A549 (cell line): ENCODE results near the gene MYRIP. TPM values are rescaled to one million over a fixed set of nuclear protein-coding genes. Genes with fewer than 3 reads are reported as not detected.
"Not testable (repeated sequence)": the region's sequence is repeated elsewhere in the genome, so short reads cannot be mapped to it uniquely, and the experiment has no call there.

Source experiments
- ATAC-seq, 2 experiments: fragments of 200-7000 bp in 1 of 2; fragments of >200 bp in 1 of 2; cut with Nextera tagmentation in 1 of 2; cut with Tn5 transposase in 1 of 2; 3 replicates each; pipeline versions ENCODE4 v1.8.0 to v1.9.1; 2018 to 2020; ENCODE audit warnings: mild to moderate bottlenecking in 1 of 2, moderate library complexity in 1 of 2
- CTCF ChIA-PET: fragments of 300-600 bp; sonication (Branson Sonifier 250); formaldehyde crosslinking; extraction: SDS; loops from one replicate; lab custom pipeline; 2021; ENCODE audit warnings: antibody characterized with exemption, inconsistent platforms; lab: Yijun Ruan, JAX
- POLR2A ChIA-PET: fragments of 350-600 bp; formaldehyde crosslinking; extraction: SDS; loops from one replicate; lab custom pipeline; 2021; ENCODE audit warnings: antibody characterized with exemption, inconsistent platforms; lab: Yijun Ruan, JAX
- DNase-seq, 2 experiments: peaks; one replicate each; pipeline versions ENCODE4 v3.0.0 to v3.0.0-alpha.2; 2011 to 2016; ENCODE audit warnings: low read depth in 1 of 2, low spot score in 1 of 2
- FAIRE-seq: peaks from 2 replicates; lab custom pipeline; 2011; peaks lifted over from hg19 to GRCh38; lab: Jason Lieb, UNC
- H3K27ac ChIP-seq, 2 experiments: fragments of >200 bp; sonication (Bioruptor Twin); formaldehyde crosslinking; 3 replicates each; pipeline ENCODE4 v1.5.1; 2016 to 2017
- H3K4me1 ChIP-seq: fragments of >200 bp; sonication (Bioruptor Twin); formaldehyde crosslinking; 3 replicates; pipeline ENCODE4 v1.6.1; 2016
- H3K4me2 ChIP-seq: fragments of >200 bp; sonication (Bioruptor Twin); formaldehyde crosslinking; 3 replicates; pipeline ENCODE4 v1.6.1; 2016
- H3K4me3 ChIP-seq: fragments of >200 bp; sonication (Bioruptor Twin); formaldehyde crosslinking; 3 replicates; pipeline ENCODE4 v1.5.1; 2016
- H3K9me3 ChIP-seq: fragments of >200 bp; sonication (Bioruptor Twin); formaldehyde crosslinking; 3 replicates; pipeline ENCODE4 v1.6.1; 2016
- BHLHE40 ChIP-seq: IDR thresholded peaks from 2 replicates; pipeline ENCODE4 v1.6.1; 2012; ENCODE audit warnings: low read depth, low read length, inconsistent platforms
- CEBPB ChIP-seq, 2 experiments: fragments of >200 bp in 1 of 2; sonication (Bioruptor Twin) in 1 of 2; formaldehyde crosslinking in 1 of 2; IDR thresholded peaks; 2 replicates each; pipeline ENCODE4 v1.6.1; 2012 to 2016
- CTCF ChIP-seq: fragments of >200 bp; sonication (Bioruptor Twin); formaldehyde crosslinking; IDR thresholded peaks from 3 replicates; pipeline ENCODE4 v1.5.1; 2016
- EHF ChIP-seq: fragments of 250-450 bp; sonication (Bioruptor Pico); IDR thresholded peaks from 2 replicates; pipeline ENCODE4 v1.5.0; 2020; ENCODE audit warnings: mild to moderate bottlenecking
- ELK1 ChIP-seq: fragments of 150-350 bp; IDR thresholded peaks from 2 replicates; pipeline ENCODE4 v1.6.1; 2014; ENCODE audit warnings: low read depth, mild to moderate bottlenecking, low read length
- EP300 ChIP-seq, 2 experiments: fragments of >200 bp; sonication (Bioruptor Twin); formaldehyde crosslinking; IDR thresholded peaks; 2 replicates in 1 of 2; 3 replicates in 1 of 2; pipeline ENCODE4 v1.6.1; 2016 to 2017
- ESRRA ChIP-seq: fragments of 150-350 bp; IDR thresholded peaks from 2 replicates; pipeline ENCODE4 v1.6.1; 2014; ENCODE audit warnings: mild to moderate bottlenecking, low read length, borderline replicate concordance
- FOSB ChIP-seq: fragments of 250-450 bp; sonication (Bioruptor Pico); IDR thresholded peaks from 2 replicates; pipeline ENCODE4 v1.5.0; 2020; ENCODE audit warnings: mild to moderate bottlenecking, moderate library complexity
- FOXS1 ChIP-seq: fragments of 250-450 bp; sonication (Bioruptor Pico); IDR thresholded peaks from 2 replicates; pipeline ENCODE4 v1.5.0; 2020; ENCODE audit warnings: mild to moderate bottlenecking, moderate library complexity
- HEYL ChIP-seq: fragments of 250-450 bp; sonication (Bioruptor Pico); IDR thresholded peaks from 2 replicates; pipeline ENCODE4 v1.8.0; 2021; ENCODE audit warnings: mild to moderate bottlenecking, moderate library complexity
- HOXB13 ChIP-seq: fragments of 250-450 bp; sonication (Bioruptor Pico); IDR thresholded peaks from 2 replicates; pipeline ENCODE4 v1.5.0; 2020; ENCODE audit warnings: low read depth, mild to moderate bottlenecking, moderate library complexity
- JUN ChIP-seq, 2 experiments: fragments of >200 bp; sonication (Bioruptor Twin); formaldehyde crosslinking; IDR thresholded peaks; 2 replicates in 1 of 2; 3 replicates in 1 of 2; pipeline ENCODE4 v1.6.1; 2016 to 2017
- KDM1A ChIP-seq: fragments of 200-600 bp; sonication (generic); IDR thresholded peaks from 2 replicates; pipeline ENCODE4 v1.6.1; 2016; ENCODE audit warnings: low read depth, mild to moderate bottlenecking
- MAFK ChIP-seq: fragments of 450-650 bp; IDR thresholded peaks from 2 replicates; pipeline ENCODE4 v1.6.1; 2014; ENCODE audit not compliant: partially characterized antibody
- MAX ChIP-seq: IDR thresholded peaks from 2 replicates; pipeline ENCODE4 v1.6.1; 2012
- MAZ ChIP-seq: fragments of 150-350 bp; IDR thresholded peaks from 2 replicates; pipeline ENCODE4 v1.6.1; 2014; ENCODE audit warnings: antibody characterized with exemption, low read depth, low read length, borderline replicate concordance
- NFE2L2 ChIP-seq: fragments of 150-350 bp; conservative IDR thresholded peaks from 2 replicates; pipeline ENCODE4 v1.6.1; 2014; ENCODE audit warnings: low read length
- NPAS2 ChIP-seq: fragments of 250-450 bp; sonication (Bioruptor Pico); IDR thresholded peaks from 2 replicates; pipeline ENCODE4 v1.8.0; 2022; ENCODE audit warnings: mild to moderate bottlenecking, moderate library complexity, borderline replicate concordance
- NR3C1 ChIP-seq: fragments of >200 bp; sonication (Bioruptor Twin); formaldehyde crosslinking; IDR thresholded peaks from 3 replicates; pipeline ENCODE4 v1.6.1; 2017
- PBX3 ChIP-seq: IDR thresholded peaks from 2 replicates; pipeline ENCODE4 v1.6.1; 2012
- POLR2A ChIP-seq: IDR thresholded peaks from 2 replicates; pipeline ENCODE4 v1.6.1; 2012; ENCODE audit warnings: mild to moderate bottlenecking, low read length
- POLR2AphosphoS2 ChIP-seq: conservative IDR thresholded peaks from 2 replicates; pipeline ENCODE4 v1.6.1; 2012; ENCODE audit warnings: low read length, improper control_type of control experiment, inconsistent platforms
- RFX5 ChIP-seq: fragments of 450-650 bp; IDR thresholded peaks from 2 replicates; pipeline ENCODE4 v1.7.1; 2014; ENCODE audit warnings: antibody characterized with exemption, mild to moderate bottlenecking, moderate library complexity
- SMC3 ChIP-seq: fragments of >200 bp; sonication (Bioruptor Twin); formaldehyde crosslinking; IDR thresholded peaks from 3 replicates; pipeline ENCODE4 v1.6.1; 2018; ENCODE audit warnings: inconsistent platforms
- TP53 ChIP-seq: fragments of 250-450 bp; sonication (Bioruptor Pico); IDR thresholded peaks from 2 replicates; pipeline ENCODE4 v1.5.0; 2021; ENCODE audit warnings: mild to moderate bottlenecking, moderate library complexity
- WGBS: methylation state at CpG from one replicate; pipeline ENCODE4 v1.1.6; 2017; ENCODE audit errors: missing lambda C conversion rate; 5-methylcytosine and 5-hydroxymethylcytosine counted together
- polyA plus RNA-seq, 4 experiments: library from polyadenylated mRNA; depleted of rRNA in 3 of 4; stranded (reverse); fragments of >200 nt; fragmentation: RNase III in 1 of 4; extraction: RNeasy Plus Mini Kit Qiagen cat#74134 plus additional on column Dnase treatment in 1 of 4; gene quantifications; 2 replicates in 3 of 4; 3 replicates in 1 of 4; pipeline ENCODE4 v1.2.3, GENCODE V29; 2011 to 2017

The MYRIP gene
- polyA plus RNA-seq, 2 of the 4 experiments (the other 2 are of a cell fraction) = not detected

GRCh38 chr3:40268802-40269524 is 459.6 kb downstream of the MYRIP start:
- no peaks in the 10 kb centered on the region for H3K4me1 ChIP-seq
- ChIA-PET POLR2A (no interaction called here), CTCF (no interaction called here)
- H3K4me3 ChIP-seq = no peak overlapping the region
- H3K4me2 ChIP-seq = no peak overlapping the region
- TF ChIP-seq RFX5 (no peak), FOXS1 (CRISPR knock-in tag) (no peak), EP300 (IDR thresholded peaks at IDR 0.05) (no peak)
- DNase-seq (no peak), ATAC-seq (no peak), FAIRE-seq (no peak)
- WGBS = 8% methylated on average over 2 of the region's 2 CpGs
- no peaks in the 10 kb centered on the region for H3K9me3 ChIP-seq
- H3K27ac ChIP-seq = no peak overlapping the region

- no peak overlapping the region for H3K4me3 ChIP-seq
- TF ChIP-seq NR3C1 (no peak), BHLHE40 (no peak), CTCF (no peak), NPAS2 (CRISPR knock-in tag) (no peak), EHF (no peak), FOSB (CRISPR knock-in tag) (no peak), POLR2AphosphoS2 (no peak), MAZ (no peak), HEYL (CRISPR knock-in tag) (no peak), HOXB13 (CRISPR knock-in tag) (no peak)
- H3K4me2 ChIP-seq = no peak overlapping the region
- no peak for ATAC-seq
- ChIA-PET POLR2A (no interaction called here), CTCF (no interaction called here)
- no peak for FAIRE-seq
- DNase-seq = no peak
- 0% methylated on average over 1 of the region's 1 CpG for WGBS
- H3K27ac ChIP-seq = no peak overlapping the region
- H3K4me1 ChIP-seq = no peaks in the 10 kb centered on the region
- H3K9me3 ChIP-seq = no peaks in the 10 kb centered on the region
These were observed 469.4 kb downstream of the MYRIP start for GRCh38 chr3:40278791-40279190.

- CTCF ChIA-PET = no interaction called here
- H3K4me3 ChIP-seq = no peak overlapping the region
- FAIRE-seq (no peak), DNase-seq (no peak), ATAC-seq (no peak)
- POLR2A ChIA-PET = no interaction called here
- no peaks in the 10 kb centered on the region for H3K4me1 ChIP-seq
- no peak overlapping the region for H3K4me2 ChIP-seq
- H3K27ac ChIP-seq = no peak overlapping the region
- H3K9me3 ChIP-seq = no peaks in the 10 kb centered on the region
- no peak for TF ChIP-seq TP53 (CRISPR knock-in tag)
- no peak for TF ChIP-seq POLR2A
- no peak for TF ChIP-seq ELK1
- TF ChIP-seq SMC3 = no peak
- no peak for TF ChIP-seq HOXB13 (CRISPR knock-in tag)
- no peak for TF ChIP-seq MAFK
- no peak for TF ChIP-seq FOSB (CRISPR knock-in tag)
- no peak for TF ChIP-seq MAX
- no peak for TF ChIP-seq NFE2L2
- no peak for TF ChIP-seq ESRRA
- TF ChIP-seq CEBPB (IDR thresholded peaks at IDR 0.05) = no peak
- TF ChIP-seq NR3C1 = no peak
- no peak for TF ChIP-seq PBX3
- TF ChIP-seq KDM1A = no peak
- TF ChIP-seq JUN (IDR thresholded peaks at IDR 0.05) = no peak
- 17% methylated on average over 2 of the region's 2 CpGs for WGBS
These were observed 472.6 kb downstream of the MYRIP start for GRCh38 chr3:40281995-40282394.

- H3K4me3 ChIP-seq, H3K27ac ChIP-seq, DNase-seq, H3K4me2 ChIP-seq, H3K9me3 ChIP-seq, ATAC-seq, FAIRE-seq, POLR2A ChIA-PET, H3K4me1 ChIP-seq: not testable (repeated sequence)
- WGBS = 70% methylated on average over 5 of the region's 5 CpGs
- CTCF ChIA-PET = interaction anchor here (0.5 kb wide), 1 partner anchor 160 kb away, joined by 3 read pairs; no protein-coding TSS in a partner anchor
These were observed 473.6 kb downstream of the MYRIP start for GRCh38 chr3:40283057-40283456.
